GM19452 (cell line): ENCODE data around the gene SDK2.
"Not testable (repeated sequence)": the region's sequence is repeated elsewhere in the genome, so short reads cannot be mapped to it uniquely, and the experiment has no call there.

Experiments used
- ATAC-seq: cut with Tn5 transposase; IDR thresholded peaks from one replicate; pipeline ENCODE4 v1.9.1; 2021; ENCODE audit not compliant: unreplicated experiment

The SDK2 gene

GRCh38 chr17:73371836-73372235 lies 272.4 kb downstream of the SDK2 start:
- no peak for ATAC-seq

- ATAC-seq: no peak
Measured at GRCh38 chr17:73371285-73371684, 273.0 kb downstream of the SDK2 start.

GRCh38 chr17:73369817-73370490 lies 274.3 kb downstream of the SDK2 start:
- ATAC-seq: not testable (repeated sequence)

- no peak for ATAC-seq
Measured at GRCh38 chr17:73369111-73369521, 275.1 kb downstream of the SDK2 start.

- ATAC-seq: no peak
Measured at GRCh38 chr17:73368085-73368631, 276.1 kb downstream of the SDK2 start.

GRCh38 chr17:73365906-73366623 lies 278.2 kb downstream of the SDK2 start:
- ATAC-seq: no peak

- ATAC-seq: no peak
Measured at GRCh38 chr17:73365301-73365874, 278.9 kb downstream of the SDK2 start.

GRCh38 chr17:73364155-73364522 lies 280.1 kb downstream of the SDK2 start:
- no peak for ATAC-seq

GRCh38 chr17:73363442-73364154 lies 280.6 kb downstream of the SDK2 start:
- no peak for ATAC-seq

GRCh38 chr17:73362697-73363096 lies 281.5 kb downstream of the SDK2 start:
- no peak for ATAC-seq

GRCh38 chr17:73360961-73361761 lies 283.1 kb downstream of the SDK2 start:
- ATAC-seq: no peak

- ATAC-seq: no peak
Measured at GRCh38 chr17:73359987-73360410, 284.2 kb downstream of the SDK2 start.

GRCh38 chr17:73359352-73359751 lies 284.9 kb downstream of the SDK2 start:
- no peak for ATAC-seq

GRCh38 chr17:73358668-73359067 lies 285.6 kb downstream of the SDK2 start:
- ATAC-seq: no peak

- no peak for ATAC-seq
Measured at GRCh38 chr17:73357981-73358380, 286.3 kb downstream of the SDK2 start.

- ATAC-seq: no peak
Measured at GRCh38 chr17:73357318-73357717, 286.9 kb downstream of the SDK2 start.

- ATAC-seq: no peak
Measured at GRCh38 chr17:73356561-73357170, 287.6 kb downstream of the SDK2 start.

- ATAC-seq: no peak
Measured at GRCh38 chr17:73354423-73355284, 289.6 kb downstream of the SDK2 start.

- ATAC-seq: no peak
Measured at GRCh38 chr17:73352261-73352660, 292.0 kb downstream of the SDK2 start.
